Endothelial cell of umbilical vein (primary cell): ENCODE results near the gene IPO5.

ENCODE experiments used
- CTCF ChIP-seq, 2 donors: IDR thresholded peaks; 1 replicate in 1 of 2; 2 replicates in 1 of 2; pipeline ENCODE4 v1.5.1; 2011; ENCODE audit warnings: low read length in 2 of 2, mild to moderate bottlenecking in 2 of 2, moderate library complexity in 2 of 2, control low read depth in 1 of 2, inconsistent platforms in 1 of 2, low read depth in 1 of 2; ENCODE audit not compliant: insufficient read depth in 1 of 2; ENCODE audit errors: extremely low read depth in 1 of 2
- EZH2 ChIP-seq: IDR thresholded peaks from 2 replicates; pipeline ENCODE4 v1.6.1; 2012; ENCODE audit warnings: borderline replicate concordance, low read depth, mild to moderate bottlenecking, moderate library complexity, low read length, inconsistent platforms; ENCODE audit not compliant: severe bottlenecking
- MAX ChIP-seq: IDR thresholded peaks from 2 replicates; pipeline ENCODE4 v1.6.1; 2011; ENCODE audit not compliant: insufficient read depth, insufficient read length
- MYC ChIP-seq: IDR thresholded peaks from one replicate; pipeline ENCODE4 v1.6.1; 2011; ENCODE audit warnings: mild to moderate bottlenecking, low read depth, low read length
- POLR2A ChIP-seq: IDR thresholded peaks from 2 replicates; pipeline ENCODE4 v1.6.1; 2012; ENCODE audit warnings: low read depth, mild to moderate bottlenecking, control low read depth, low read length

DNA sequence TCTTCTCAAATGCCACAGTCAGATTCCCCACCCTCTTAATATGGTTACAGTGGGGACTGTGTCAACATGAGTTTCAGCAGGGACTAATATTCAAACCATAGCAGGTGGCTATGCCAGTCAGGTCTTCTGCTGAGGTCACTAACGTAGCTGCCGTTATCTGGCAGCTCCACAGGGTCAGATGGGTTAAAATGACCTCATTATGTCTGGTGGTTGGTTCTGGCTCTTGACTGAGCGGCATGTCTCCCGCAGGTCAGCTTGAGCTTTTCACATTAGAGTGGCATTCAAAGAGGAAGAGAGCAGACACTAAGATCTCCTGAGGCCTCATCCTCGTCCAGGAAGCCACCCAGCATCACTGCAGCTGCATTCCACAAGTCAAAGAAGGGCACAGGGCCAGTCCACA is 21.4 kb upstream of the IPO5 start:
- no peak for TF ChIP-seq CTCF (IDR thresholded peaks at IDR 0.05; ENCODE audit: extremely low read depth in 1 of 2, insufficient read depth in 1 of 2, low read depth in 1 of 2, low read length in 2 of 2)
- no peak for TF ChIP-seq MAX
- TF ChIP-seq POLR2A, result no peak
- no peak for TF ChIP-seq EZH2
- no peak for TF ChIP-seq MYC
